ENCODE data around the gene EIF6.

EIF6 gene

GRCh38 chr20:35286077-35286898, 1.7 kb upstream of the EIF6 start:
- Histone ChIP-seq H3K4me3 (no peak overlapping the region), H3K27ac (no peak overlapping the region), H3K9me3 (no peaks in the 10 kb centered on the region), H3K36me3 (peaks cover 0 to 10% (median 0%) of the 10 kb centered on the region in 3 donors), H3K4me1 (peaks cover 0 to 28% (median 20%) of the 10 kb centered on the region in 4 donors), H3K27me3 (peaks cover 0 to 3% of the 10 kb centered on the region in 2 donors)
- intact Hi-C loops (cut with DNase I; ENCODE audit: low total_unique reads): no loop called here
- no peak for DNase-seq
- TF ChIP-seq, protein P1, sequence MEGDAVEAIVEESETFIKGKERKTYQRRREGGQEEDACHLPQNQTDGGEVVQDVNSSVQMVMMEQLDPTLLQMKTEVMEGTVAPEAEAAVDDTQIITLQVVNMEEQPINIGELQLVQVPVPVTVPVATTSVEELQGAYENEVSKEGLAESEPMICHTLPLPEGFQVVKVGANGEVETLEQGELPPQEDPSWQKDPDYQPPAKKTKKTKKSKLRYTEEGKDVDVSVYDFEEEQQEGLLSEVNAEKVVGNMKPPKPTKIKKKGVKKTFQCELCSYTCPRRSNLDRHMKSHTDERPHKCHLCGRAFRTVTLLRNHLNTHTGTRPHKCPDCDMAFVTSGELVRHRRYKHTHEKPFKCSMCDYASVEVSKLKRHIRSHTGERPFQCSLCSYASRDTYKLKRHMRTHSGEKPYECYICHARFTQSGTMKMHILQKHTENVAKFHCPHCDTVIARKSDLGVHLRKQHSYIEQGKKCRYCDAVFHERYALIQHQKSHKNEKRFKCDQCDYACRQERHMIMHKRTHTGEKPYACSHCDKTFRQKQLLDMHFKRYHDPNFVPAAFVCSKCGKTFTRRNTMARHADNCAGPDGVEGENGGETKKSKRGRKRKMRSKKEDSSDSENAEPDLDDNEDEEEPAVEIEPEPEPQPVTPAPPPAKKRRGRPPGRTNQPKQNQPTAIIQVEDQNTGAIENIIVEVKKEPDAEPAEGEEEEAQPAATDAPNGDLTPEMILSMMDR (IDR thresholded peaks at IDR 0.05): no peak

- Histone ChIP-seq H3K4me1 (peaks cover 0 to 28% (median 20%) of the 10 kb centered on the region in 4 donors), H3K27me3 (no peaks in the 10 kb centered on the region), H3K4me3 (no peak overlapping the region), H3K36me3 (peaks cover 0 to 15% (median 2%) of the 10 kb centered on the region in 3 donors), H3K27ac (no peak overlapping the region), H3K9me3 (no peaks in the 10 kb centered on the region)
- no peak for DNase-seq
- TF ChIP-seq, protein P1 (IDR thresholded peaks at IDR 0.05): no peak
- intact Hi-C loops (cut with DNase I; ENCODE audit: low total_unique reads): no loop called here
These were observed 1.2 kb upstream of the EIF6 start for GRCh38 chr20:35285806-35286076.

DNA sequence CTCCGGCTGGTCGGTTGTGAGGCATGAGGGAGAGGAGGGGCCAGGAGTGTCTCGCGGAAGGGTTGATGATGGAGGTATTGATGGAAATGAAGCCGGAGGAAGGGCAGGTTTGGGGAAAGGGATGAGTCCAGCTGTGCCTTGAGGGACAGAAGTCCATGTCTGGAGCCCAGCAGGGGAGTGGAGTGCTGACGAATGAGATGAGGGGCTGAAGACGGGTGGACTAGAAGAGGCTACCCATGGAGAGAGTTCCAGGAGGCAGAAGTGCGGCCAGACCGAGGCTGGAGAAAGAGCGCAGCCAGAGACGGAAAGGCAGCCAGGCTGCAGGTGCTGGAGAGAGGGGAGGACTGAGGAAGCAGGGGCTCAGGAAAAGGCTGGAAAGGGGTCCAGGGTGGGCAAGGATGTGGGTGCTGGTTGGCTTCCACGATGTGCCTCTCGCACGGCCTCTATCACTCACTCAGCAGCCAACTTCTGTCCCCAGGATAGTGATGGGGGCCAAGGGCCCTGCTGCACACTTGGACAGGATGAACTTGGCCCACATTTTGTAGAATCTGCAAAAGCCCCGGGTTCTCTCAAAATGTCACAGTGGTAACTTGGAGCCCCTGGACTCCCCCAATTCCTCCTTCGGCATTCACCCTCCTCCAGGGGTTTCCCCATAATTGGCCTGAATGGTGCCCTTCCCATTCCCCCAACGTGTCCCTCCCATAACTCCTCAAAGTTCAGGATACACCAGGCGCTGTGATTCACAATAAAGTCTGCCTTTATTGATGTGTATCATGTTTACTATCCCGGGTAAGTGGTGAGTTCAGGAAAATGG, 627 bp upstream of the EIF6 start:
- Histone ChIP-seq H3K27me3 (no peaks in the 10 kb centered on the region), H3K36me3 (peaks cover 2 to 21% (median 7%) of the 10 kb centered on the region in 3 donors), H3K9me3 (no peaks in the 10 kb centered on the region), H3K27ac (peak overlapping the region; percentile 83 to 86), H3K4me1 (peaks cover 0 to 28% (median 20%) of the 10 kb centered on the region in 4 donors), H3K4me3 (peak overlapping the region; percentile 80 to 99)
- TF ChIP-seq, protein P1 (IDR thresholded peaks at IDR 0.05): no peak
- DNase-seq: no peak
- intact Hi-C loops (cut with DNase I; ENCODE audit: low total_unique reads): no loop called here

- intact Hi-C loops (cut with DNase I; ENCODE audit: low total_unique reads): no loop called here
- no peak for DNase-seq
These were observed 918 bp downstream of the EIF6 start for GRCh38 chr20:35283441-35284266.

More at GRCh38 chr20:35283441-35284266, 918 bp downstream of the EIF6 start:
- H3K4me3 ChIP-seq: peak overlapping the region; percentile 80 to 99
- TF ChIP-seq, protein P1 (IDR thresholded peaks at IDR 0.05): no peak
- H3K9me3 ChIP-seq: no peaks in the 10 kb centered on the region
- H3K36me3 ChIP-seq: peaks cover 14 to 36% (median 21%) of the 10 kb centered on the region in 3 donors
- peaks cover 0 to 31% (median 21%) of the 10 kb centered on the region in 4 donors for H3K4me1 ChIP-seq
- H3K27ac ChIP-seq: peak overlapping the region; percentile 83 to 86
- H3K27me3 ChIP-seq: no peaks in the 10 kb centered on the region

Data from tibial artery (tissue), 4 donors.